HUES48 (cell line): Measurements from ENCODE around the gene RAB43.
"Not testable (repeated sequence)": the region's sequence is repeated elsewhere in the genome, so short reads cannot be mapped to it uniquely, and the experiment has no call there.

ENCODE experiments used
- H3K27ac ChIP-seq: one replicate; pipeline ENCODE4 v1.7.0; 2013; ENCODE audit warnings: low read depth, low read length, inconsistent platforms
- H3K27me3 ChIP-seq: 2 replicates; pipeline ENCODE4 v1.6.1; 2013; ENCODE audit warnings: mild to moderate bottlenecking, low read length; ENCODE audit not compliant: control insufficient read depth, insufficient read depth
- H3K36me3 ChIP-seq: 2 replicates; pipeline ENCODE4 v1.6.1; 2013; ENCODE audit warnings: low read length; ENCODE audit not compliant: control insufficient read depth, insufficient read depth
- H3K4me1 ChIP-seq: 2 replicates; pipeline ENCODE4 v1.6.1; 2013; ENCODE audit warnings: mild to moderate bottlenecking, low read length; ENCODE audit not compliant: control insufficient read depth, insufficient read depth
- H3K4me3 ChIP-seq: 2 replicates; pipeline ENCODE4 v1.5.1; 2013; ENCODE audit warnings: mild to moderate bottlenecking, low read depth, low read length
- H3K9ac ChIP-seq: 2 replicates; pipeline ENCODE4 v1.6.1; 2013; ENCODE audit warnings: mild to moderate bottlenecking, low read depth, low read length, moderate library complexity
- H3K9me3 ChIP-seq: 2 replicates; pipeline ENCODE4 v1.6.1; 2013; ENCODE audit warnings: low read length; ENCODE audit not compliant: control insufficient read depth, insufficient read depth

Gene RAB43

DNA sequence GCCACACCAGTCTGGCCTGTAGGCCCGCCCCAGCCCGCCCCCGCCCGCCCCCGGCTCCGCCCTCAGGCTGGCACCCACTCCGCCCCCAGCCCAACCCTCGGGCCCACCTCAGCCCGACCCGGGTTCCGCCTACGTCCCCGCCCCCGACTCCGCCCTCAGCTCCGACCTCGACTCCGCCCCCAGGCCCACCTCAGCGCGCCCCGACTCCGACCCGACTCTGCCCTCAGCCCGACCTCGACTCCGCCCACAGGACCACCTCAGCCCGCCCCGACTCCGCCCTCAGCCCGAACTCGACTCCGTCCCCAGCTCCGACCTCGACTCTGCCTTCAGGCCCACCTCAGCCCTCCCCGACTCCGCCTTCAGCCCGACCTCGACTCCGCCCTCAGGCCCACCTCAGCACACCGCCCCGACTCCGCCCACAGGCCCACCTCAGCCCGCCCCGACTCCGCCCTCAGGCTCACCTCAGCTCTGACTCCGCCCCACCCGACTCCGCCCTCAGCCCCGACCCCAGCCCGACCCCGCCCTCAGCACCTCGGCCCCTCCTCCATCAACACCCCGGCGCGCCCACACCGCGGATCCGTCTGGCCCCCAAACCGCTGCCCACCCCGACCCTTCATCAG lies at the start of gene RAB43:
TSS of gene RAB43 (minus strand) at position 13 of the 620 bp plus-strand sequence. CDS start 315 bp downstream, outside the sequence.
- Histone ChIP-seq H3K36me3 (no peaks in the 10 kb centered on the region), H3K27ac (peak within 1 kb of the TSS; percentile 88), H3K4me3 (peak within 1 kb of the TSS; percentile 95), H3K4me1 (peaks cover 29% of the 10 kb centered on the region), H3K27me3 (no peaks in the 10 kb centered on the region), H3K9me3 (no peaks in the 10 kb centered on the region), H3K9ac (peak within 1 kb of the TSS; percentile 78)

DNA sequence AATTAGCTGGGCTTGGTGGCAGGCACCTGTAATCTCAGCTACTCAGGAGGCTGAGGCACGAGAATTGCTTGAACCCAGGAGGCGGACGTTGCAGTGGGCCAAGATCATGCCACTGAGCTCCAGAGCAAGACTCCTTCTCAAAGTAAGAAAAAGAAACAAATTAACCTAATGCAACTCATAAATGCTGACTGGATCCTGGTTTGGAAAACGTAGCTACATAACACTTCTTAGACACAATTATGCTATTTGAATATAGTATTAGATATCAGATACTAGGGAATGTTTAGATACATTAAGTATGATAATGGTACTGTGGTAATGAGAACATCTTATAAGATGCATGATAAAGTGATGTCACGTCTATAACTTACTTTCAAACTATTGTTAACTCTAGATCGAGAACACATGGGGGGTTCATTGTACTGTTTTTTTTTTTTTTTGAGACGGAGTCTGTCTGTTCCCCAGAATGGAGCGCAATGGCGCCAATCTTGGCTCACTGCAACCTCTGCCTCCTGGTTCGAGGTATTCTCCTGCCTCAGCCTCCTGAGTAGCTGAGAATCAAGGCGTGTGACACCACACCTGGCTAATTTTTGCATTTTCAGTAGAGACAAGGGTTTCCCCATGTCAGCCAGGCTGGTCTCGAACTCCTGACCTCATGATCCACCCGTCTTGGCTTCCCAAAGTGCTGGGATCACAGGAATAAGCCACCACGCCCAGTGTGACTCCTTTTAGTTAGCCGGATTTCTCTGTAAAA lies 45.2 kb upstream of the RAB43 start:
- Histone ChIP-seq H3K9me3 (no peaks in the 10 kb centered on the region), H3K27ac (no peak overlapping the region), H3K9ac (no peak overlapping the region), H3K36me3 (peaks cover 61% of the 10 kb centered on the region), H3K4me3 (no peak overlapping the region), H3K27me3 (no peaks in the 10 kb centered on the region), H3K4me1 (0 out of 2 replicates have a peak, but pooled peaks cover 5% of the 10 kb centered on the region)

DNA sequence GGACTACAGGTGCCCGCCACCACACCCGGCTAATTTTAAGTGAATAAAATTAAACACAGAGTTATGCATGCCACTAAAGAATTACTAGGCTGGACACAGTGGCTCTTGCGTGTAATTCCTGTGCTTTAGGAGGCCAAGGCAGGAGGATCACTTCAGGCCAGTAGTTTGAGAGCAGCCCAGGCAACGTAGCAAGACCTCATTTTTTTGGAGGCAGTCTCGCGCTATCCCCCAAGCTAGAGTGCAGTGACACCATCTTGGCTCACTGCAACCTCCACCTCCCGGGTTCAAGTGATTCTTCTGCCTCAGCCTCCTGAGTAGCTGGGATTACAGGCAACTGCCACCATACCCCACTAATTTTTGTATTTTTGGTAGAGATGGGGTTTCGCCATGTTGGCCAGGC lies 44.0 kb upstream of the RAB43 start:
- H3K36me3 ChIP-seq = peaks cover 49% of the 10 kb centered on the region
- H3K4me1 ChIP-seq, H3K9me3 ChIP-seq, H3K27ac ChIP-seq, H3K27me3 ChIP-seq, H3K4me3 ChIP-seq, H3K9ac ChIP-seq: not testable (repeated sequence)

DNA sequence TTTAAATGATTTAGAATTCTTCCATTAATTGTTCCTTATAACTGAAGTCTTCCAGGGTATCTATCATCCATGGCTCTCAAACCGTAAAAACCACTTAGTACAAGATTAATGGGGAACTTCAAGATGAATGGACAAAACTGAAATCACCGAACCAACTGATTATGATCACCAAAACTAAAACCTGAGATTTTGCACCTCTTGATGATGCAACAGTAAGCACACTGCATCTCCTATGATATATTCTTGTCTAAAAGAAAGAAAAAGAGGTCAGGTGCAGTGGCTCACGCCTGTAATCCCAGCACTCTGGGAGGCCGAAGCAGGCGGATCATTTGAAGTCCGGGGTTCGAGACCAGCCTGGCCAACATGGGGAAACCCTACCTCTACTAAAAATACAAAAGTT lies 42.9 kb upstream of the RAB43 start:
- no peaks in the 10 kb centered on the region for H3K27me3 ChIP-seq
- H3K4me1 ChIP-seq = 0 out of 2 replicates have a peak, but pooled peaks cover 5% of the 10 kb centered on the region
- no peak overlapping the region for H3K27ac ChIP-seq
- no peak overlapping the region for H3K4me3 ChIP-seq
- H3K9me3 ChIP-seq = no peaks in the 10 kb centered on the region
- H3K36me3 ChIP-seq = peaks cover 38% of the 10 kb centered on the region
- H3K9ac ChIP-seq = no peak overlapping the region

DNA sequence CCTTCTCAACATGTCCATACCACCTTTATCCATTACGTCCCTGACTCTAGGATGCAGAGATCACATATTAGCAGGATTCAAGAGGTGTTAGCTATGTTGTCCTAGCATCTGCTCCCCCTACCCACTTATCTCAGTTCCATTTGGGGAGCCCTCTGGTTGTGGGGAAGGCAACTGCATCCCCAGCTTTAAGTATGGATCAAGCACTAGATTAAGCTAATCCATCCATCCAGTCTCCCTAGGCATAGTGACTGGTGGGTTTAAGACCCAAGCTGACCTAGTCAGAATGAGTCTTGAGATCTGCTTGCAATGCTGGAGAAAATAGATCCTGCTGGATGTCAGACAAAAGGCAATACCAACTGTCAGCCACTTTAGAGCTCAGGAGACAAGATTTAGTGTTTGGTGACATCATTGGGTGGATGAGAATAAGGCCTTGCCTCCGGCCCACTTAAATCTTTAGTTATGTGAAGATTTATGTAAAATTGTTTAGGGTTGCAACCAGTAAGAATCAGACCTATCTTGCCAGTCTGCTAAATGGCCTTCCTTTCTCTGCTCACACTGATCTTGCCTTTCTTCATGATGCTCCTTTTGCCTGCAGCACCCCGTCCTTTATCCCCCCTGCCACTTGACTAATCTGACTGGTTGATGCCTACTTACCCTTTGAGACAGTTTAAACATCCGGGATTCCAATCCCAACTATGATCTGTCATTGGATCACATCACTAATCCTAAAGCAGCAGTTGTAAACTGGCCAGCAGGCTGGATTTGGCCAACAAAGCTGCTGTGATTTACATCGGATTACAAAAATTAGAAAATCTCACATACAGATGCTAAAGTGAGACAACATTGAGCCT lies 41.4 kb upstream of the RAB43 start:
- peak overlapping the region; percentile 95; the same call in 1 of the 2 replicates for H3K4me3 ChIP-seq
- H3K4me1 ChIP-seq = 0 out of 2 replicates have a peak, but pooled peaks cover 5% of the 10 kb centered on the region
- H3K27ac ChIP-seq = peak overlapping the region; percentile 98
- no peaks in the 10 kb centered on the region for H3K27me3 ChIP-seq
- H3K36me3 ChIP-seq = peaks cover 38% of the 10 kb centered on the region
- H3K9me3 ChIP-seq = no peaks in the 10 kb centered on the region
- H3K9ac ChIP-seq = 0 out of 2 replicates have a peak overlapping the region, but pooled peaks have one; percentile 8

DNA sequence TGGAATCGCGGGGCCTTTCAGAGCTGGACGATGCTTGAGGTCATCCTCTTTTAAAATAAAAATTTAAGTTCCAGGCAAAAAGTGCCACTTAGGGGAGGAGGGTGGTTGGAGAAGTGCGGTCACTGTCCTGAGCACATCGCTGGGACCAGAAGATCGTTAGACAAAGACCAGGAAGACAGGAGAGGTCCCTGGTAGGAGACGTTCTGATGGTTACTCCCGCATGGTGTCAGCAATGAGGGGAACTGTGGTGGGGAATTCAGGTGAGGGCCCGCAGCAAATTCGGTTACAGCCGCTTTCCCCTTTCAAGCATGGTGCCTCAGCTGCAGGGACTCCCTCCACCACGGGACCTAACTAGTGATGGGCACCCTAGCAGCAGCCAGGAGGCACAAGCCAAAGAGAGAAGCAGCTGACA lies 40.3 kb upstream of the RAB43 start:
- no peaks in the 10 kb centered on the region for H3K9me3 ChIP-seq
- H3K36me3 ChIP-seq = peaks cover 35% of the 10 kb centered on the region
- peak overlapping the region; percentile 98 for H3K27ac ChIP-seq
- H3K9ac ChIP-seq = peak overlapping the region; percentile 97
- H3K4me1 ChIP-seq = 0 out of 2 replicates have a peak, but pooled peaks cover 5% of the 10 kb centered on the region
- peak overlapping the region; percentile 95 for H3K4me3 ChIP-seq
- H3K27me3 ChIP-seq = no peaks in the 10 kb centered on the region

DNA sequence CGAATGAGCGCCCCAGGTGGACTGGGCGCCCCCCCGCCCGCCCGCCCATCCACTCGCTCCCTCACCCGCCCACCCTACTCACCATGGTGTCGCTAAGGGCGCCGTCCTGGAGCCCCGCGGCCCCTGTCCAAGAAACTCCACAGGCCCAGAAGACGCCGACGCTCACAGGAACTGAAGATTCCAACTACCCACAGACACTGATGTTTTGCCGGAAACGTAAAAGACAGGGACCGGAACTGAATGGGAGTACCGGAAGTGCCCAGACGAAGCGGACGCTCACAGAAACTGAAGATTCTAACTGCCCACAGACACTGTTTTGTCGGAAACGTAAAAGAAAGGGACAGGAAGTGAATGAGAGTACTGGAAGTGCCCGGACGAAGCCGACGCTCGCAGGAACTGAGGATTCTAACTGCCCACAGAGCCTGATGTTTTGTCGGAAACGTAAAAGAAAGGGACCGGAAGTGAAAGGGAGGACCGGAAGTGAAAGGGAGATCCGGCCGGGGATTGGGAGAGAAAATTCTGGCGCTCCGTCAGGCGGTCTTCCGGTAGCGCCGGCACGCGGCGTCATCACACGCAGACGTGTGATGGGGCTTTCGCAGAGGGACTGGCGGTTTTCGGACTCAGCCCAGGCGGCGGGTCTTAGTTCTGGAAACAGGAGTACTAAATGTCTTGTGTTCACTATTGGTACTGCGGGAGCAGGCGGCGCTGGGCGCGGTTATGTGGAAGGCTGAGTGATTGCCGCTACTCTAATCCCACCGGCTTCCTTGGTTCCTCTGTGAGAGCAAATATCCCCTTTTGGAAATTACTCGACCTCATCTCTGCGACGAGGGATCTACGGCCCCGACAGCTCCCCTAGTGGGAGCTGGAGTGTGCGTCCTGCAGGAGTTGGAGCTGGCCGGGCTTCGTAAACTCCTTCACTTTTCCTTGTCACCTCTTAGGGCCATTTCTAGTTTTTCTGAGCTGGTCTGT lies 39.6 kb upstream of the RAB43 start, which contains the start of gene ISY1:
TSS of gene ISY1 (minus strand) at position 173 of the 969 bp plus-strand sequence. CDS start at position 85, 88 bp downstream.
- Histone ChIP-seq H3K27ac (peak within 1 kb of the TSS; percentile 98), H3K4me3 (peak within 1 kb of the TSS; percentile 95), H3K9me3 (no peaks in the 10 kb centered on the region), H3K27me3 (no peaks in the 10 kb centered on the region), H3K4me1 (0 out of 2 replicates have a peak, but pooled peaks cover 5% of the 10 kb centered on the region), H3K9ac (peak within 1 kb of the TSS; percentile 97), H3K36me3 (peaks cover 35% of the 10 kb centered on the region)

DNA sequence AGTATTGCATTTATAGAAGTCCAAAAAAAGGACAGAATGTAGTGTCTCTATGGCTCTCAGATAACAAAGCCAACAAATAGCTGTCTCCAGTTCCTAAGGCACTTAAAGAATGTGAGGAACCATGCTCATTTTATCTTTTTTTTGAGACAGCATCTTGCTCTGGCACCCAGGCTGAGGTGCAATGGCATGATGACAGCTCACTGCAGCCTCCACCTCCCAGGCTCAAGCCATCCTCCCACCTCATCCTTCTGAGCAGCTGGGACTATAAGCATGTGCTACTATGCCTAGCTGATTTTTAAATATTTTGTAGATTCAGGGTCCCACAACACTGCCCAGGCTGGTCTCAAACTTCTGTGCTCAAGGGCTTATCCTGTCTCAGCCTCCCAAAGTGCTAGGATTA lies 23.2 kb upstream of the RAB43 start:
- no peak overlapping the region for H3K27ac ChIP-seq
- no peak overlapping the region for H3K9ac ChIP-seq
- no peaks in the 10 kb centered on the region for H3K9me3 ChIP-seq
- H3K4me1 ChIP-seq = no peaks in the 10 kb centered on the region
- H3K36me3 ChIP-seq = peaks cover 31% of the 10 kb centered on the region
- no peaks in the 10 kb centered on the region for H3K27me3 ChIP-seq
- no peak overlapping the region for H3K4me3 ChIP-seq

DNA sequence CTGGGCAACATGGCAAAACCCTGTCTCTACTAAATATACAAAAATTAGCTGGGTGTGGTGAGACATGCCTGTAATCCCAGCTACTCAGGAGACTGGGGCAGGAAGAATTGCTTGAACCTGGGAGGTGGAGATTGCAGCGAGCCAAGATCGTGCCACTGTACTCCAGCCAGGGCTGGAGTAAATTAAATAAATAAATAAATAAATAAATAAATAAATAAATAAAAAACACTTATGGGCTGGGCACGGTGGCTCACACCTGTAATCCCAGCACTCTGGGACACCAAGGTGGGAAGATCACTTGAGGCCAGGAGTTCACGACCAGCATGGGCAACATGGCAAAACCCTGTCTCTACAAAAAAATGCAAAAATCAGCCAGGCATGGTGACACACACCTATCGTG lies 19.4 kb upstream of the RAB43 start:
- H3K4me1 ChIP-seq, H3K27me3 ChIP-seq, H3K27ac ChIP-seq, H3K9ac ChIP-seq, H3K9me3 ChIP-seq, H3K4me3 ChIP-seq: not testable (repeated sequence)
- peaks cover 45% of the 10 kb centered on the region for H3K36me3 ChIP-seq

DNA sequence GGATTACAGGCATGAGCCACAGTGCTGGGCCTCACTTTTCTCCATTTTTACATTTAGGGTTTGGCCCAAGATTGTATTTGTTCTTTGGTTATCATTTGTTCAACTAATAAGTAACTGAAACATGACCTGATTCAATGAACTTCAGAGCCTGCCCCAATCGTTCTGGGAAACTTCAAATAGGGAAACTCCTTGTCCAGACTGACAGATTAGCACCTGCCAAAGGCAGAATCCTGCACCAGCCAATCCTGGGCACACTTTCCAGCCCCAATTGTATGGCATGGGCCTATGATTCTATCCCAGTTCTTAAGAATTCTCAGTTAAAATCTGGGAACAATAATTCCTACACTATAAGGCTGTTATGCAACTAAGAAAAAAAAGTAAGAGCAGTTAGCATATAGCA lies 18.3 kb upstream of the RAB43 start:
- Histone ChIP-seq H3K4me1 (no peaks in the 10 kb centered on the region), H3K27ac (no peak overlapping the region), H3K4me3 (no peak overlapping the region), H3K9ac (no peak overlapping the region), H3K9me3 (no peaks in the 10 kb centered on the region), H3K27me3 (no peaks in the 10 kb centered on the region), H3K36me3 (peaks cover 38% of the 10 kb centered on the region)
